Stimulated activated CD4-positive, alpha-beta T cell treated with anti-CD3 and anti-CD28 coated beads, Interleukin-12 subunit alpha, Interleukin-12 subunit beta, amount 100 ng/mL, for 24 hours (primary cell): ENCODE results near the gene MRRF.

Source experiments
- DNase-seq, 2 experiments: peaks; one replicate each; pipeline ENCODE4 v3.0.0-alpha.2; 2020; ENCODE audit warnings: low read depth in 2 of 2

The MRRF gene

GRCh38 chr9:122332644-122333043 lies 68.0 kb downstream of the MRRF start:
- DNase-seq = no peak

- no peak for DNase-seq
These were observed 68.6 kb downstream of the MRRF start for GRCh38 chr9:122333169-122333808.

- no peak for DNase-seq
These were observed 70.2 kb downstream of the MRRF start for GRCh38 chr9:122334916-122335315.

- DNase-seq = no peak
These were observed 71.5 kb downstream of the MRRF start for GRCh38 chr9:122336189-122336588.

DNA sequence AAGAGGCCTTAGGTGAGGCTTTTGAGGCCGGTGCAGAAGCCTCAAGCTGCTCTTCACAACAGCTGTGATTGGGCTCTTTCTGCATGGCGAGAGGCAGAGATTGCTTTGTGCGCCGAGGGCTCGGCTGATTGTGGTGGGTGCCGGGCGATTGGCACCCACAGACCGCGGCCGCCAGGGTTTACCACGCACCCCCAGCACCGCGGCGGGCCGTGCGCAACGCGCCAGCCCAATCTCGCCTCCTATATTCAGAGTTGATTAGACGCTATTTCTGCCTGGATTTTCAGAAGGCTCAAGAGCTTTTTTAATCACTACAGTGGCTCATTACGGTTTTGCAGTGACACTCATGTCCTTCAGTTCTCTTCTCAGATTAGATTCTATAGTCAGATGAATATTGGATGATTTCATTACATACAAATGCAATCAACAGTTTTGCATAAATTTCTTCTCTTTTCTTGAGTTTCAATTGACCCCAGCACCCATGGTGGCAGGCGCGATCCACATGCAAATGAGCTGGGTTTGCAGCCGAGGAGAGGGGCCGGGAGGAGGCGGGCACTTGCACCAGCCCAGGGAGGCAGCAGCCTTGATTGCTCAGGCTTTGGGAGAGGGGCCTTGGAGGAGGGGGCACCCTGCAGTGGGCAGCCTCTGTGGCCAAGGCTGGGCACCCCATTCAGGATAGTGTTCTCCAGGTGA lies 72.3 kb downstream of the MRRF start:
- no peak for DNase-seq

DNA sequence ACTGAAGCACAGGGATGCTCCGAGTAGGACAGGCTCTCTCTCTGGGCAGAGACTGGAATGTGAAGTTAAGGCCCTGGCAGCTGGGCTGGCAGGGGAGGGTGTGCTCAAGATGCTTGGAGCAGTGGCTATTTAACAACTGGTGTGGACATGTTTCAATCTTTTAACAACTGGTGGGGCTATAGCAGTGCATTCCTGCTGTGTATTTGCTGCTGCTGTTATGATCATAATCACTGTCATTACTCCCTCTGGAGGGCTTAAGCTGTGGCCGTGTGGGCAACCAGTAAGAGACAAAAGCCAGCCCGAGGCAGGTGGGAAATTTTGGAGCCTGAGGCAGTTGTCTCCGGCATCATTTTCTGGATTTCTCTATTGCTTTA lies 72.9 kb downstream of the MRRF start:
- no peak for DNase-seq

- DNase-seq = no peak
These were observed 73.9 kb downstream of the MRRF start for GRCh38 chr9:122338536-122338935.

DNA sequence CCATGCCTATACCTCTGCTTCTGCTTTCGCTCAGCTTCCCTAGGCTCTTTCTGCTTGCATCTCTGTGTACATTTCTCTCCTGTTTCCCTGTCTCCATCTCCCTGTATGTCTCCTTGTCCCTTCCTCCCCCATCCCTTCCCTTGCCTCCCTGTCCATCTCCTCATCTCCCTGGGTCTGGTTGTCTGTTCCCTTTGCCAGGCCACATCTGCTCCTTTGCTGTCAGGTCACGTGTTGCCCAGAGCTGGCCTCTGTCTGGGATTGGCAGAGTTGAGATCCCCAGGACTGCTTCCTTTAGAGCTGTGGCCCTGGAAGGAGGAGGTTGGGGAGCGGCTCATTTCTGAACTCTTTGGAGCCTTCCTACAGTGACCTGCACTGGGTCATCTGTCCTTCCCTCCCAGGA lies 74.3 kb downstream of the MRRF start:
- no peak for DNase-seq

DNA sequence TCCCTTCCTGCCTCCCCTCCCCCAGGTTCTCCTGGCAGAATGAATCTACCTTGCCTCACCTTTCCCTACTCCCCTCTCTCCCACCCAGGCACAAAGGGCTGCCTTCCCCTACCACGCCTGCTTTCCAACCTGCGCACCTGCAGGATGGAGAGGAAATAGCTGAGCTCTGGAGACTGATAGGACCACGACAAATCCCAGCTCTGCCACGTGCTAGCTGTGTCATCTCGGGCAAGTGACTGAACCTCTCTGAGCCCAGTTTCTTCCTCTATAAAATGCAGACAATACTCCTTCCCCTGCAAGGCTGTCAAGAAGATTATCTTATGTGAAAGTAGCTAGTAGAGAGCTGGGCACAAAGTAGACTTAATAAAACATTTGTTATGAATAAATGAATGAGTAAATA lies 74.9 kb downstream of the MRRF start:
- no peak for DNase-seq

GRCh38 chr9:122340161-122340560 lies 75.5 kb downstream of the MRRF start:
- DNase-seq = no peak

- DNase-seq = no peak
These were observed 77.8 kb downstream of the MRRF start for GRCh38 chr9:122342323-122343050.

DNA sequence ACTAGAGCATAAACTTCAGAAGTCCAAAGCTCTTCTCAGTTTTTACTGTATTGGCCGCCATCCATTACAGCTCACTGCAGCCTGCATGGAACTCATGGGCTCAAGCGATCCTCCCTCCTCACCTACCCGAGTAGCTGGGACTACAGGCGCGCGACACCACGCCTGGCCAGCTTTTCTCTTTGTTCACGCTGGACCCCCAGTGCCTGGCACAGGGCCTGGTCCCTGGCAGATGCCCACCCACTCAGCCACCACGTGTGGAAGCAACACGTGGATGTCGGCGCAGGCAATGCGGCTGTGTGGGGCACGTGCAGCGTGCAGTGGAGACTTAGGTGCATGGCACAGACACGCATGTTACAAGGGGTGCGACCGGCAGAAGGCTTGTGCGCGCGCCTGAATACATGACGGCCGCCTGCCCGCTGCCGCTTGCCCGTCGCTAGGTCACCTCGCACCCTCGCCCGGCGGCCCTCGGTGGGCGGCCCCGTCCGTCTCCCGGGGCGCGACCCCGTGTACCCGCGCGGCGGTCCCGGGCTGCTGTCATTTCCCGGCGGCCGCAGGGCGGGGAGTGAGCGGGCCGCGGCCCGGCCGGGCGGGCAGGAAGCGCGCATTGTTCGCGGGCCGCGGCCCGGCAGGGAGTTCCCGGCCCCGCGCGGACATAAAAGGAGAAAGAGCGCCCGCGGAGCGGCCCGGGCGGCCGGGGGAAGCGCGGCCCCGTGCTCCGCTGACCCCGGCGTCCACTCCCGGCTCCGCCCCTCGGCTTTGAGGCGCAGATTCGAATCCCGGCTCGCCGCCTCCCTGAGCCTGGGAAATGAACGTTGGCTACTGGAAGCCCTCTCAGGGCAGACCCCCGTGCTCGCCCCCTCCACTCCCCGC lies 82.0 kb downstream of the MRRF start:
- no peak for DNase-seq

- no peak for DNase-seq
These were observed 82.9 kb downstream of the MRRF start for GRCh38 chr9:122347348-122348287.

GRCh38 chr9:122348288-122348777 lies 83.7 kb downstream of the MRRF start:
- DNase-seq = no peak

GRCh38 chr9:122348791-122349190 lies 84.1 kb downstream of the MRRF start:
- no peak for DNase-seq

DNA sequence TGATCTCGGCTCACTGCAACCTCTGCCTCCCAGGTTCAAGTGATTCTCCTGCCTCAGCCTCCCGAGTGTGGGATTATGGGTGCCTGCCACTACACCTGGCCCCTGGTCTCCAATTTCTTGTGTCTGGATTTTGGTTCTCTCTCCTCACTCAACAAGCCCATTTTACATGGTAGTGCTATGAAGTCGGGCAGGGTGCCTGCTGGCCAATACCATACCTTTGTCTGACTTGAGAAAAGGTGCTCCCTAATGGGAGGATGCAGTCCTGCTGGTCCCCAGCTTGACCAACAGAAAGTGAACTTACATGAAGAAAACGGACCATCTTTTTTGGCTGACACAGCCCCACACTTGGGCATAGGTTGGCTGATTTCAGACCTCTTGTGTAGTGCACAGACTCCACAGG lies 84.5 kb downstream of the MRRF start:
- no peak for DNase-seq

- peak; percentile 50 to 71 for DNase-seq
These were observed 86.1 kb downstream of the MRRF start for GRCh38 chr9:122350577-122351355.

GRCh38 chr9:122354536-122355199 lies 90.0 kb downstream of the MRRF start:
- no peak for DNase-seq

- no peak for DNase-seq
These were observed 90.7 kb downstream of the MRRF start for GRCh38 chr9:122355336-122355875.
